RWPE2 (cell line): ENCODE measurements around the gene ALPP.
"Not testable (repeated sequence)": the region's sequence is repeated elsewhere in the genome, so short reads cannot be mapped to it uniquely, and the experiment has no call there.

Experiments used
- ATAC-seq: fragments of 200-7000 bp; cut with Tn5 transposase; 3 replicates; pipeline ENCODE4 v1.9.1; 2021; ENCODE audit warnings: low read depth
- DNase-seq: peaks from one replicate; pipeline ENCODE4 v3.0.0-alpha.2; 2020; ENCODE audit warnings: low spot score
- H3K27ac ChIP-seq: fragments of 450-650 bp; 2 replicates; pipeline ENCODE4 v1.5.1; 2017; ENCODE audit warnings: mild to moderate bottlenecking; ENCODE audit not compliant: poor library complexity, severe bottlenecking
- H3K27me3 ChIP-seq: fragments of 250-450 bp; sonication (Bioruptor Pico); 2 replicates; pipeline ENCODE4 v1.5.1; 2021; ENCODE audit warnings: mild to moderate bottlenecking, moderate library complexity; ENCODE audit not compliant: insufficient read depth, poor library complexity, severe bottlenecking
- H3K36me3 ChIP-seq: fragments of 250-450 bp; sonication (Bioruptor Pico); 2 replicates; pipeline ENCODE4 v1.5.1; 2020; ENCODE audit warnings: low read depth, mild to moderate bottlenecking, moderate library complexity
- H3K4me1 ChIP-seq: fragments of 250-450 bp; sonication (Bioruptor Pico); 2 replicates; pipeline ENCODE4 v1.5.1; 2021; ENCODE audit warnings: mild to moderate bottlenecking, moderate library complexity; ENCODE audit not compliant: insufficient read depth, poor library complexity, severe bottlenecking
- H3K4me3 ChIP-seq: fragments of 250-450 bp; sonication (Bioruptor Pico); 2 replicates; pipeline ENCODE4 v1.5.1; 2021; ENCODE audit warnings: mild to moderate bottlenecking, moderate library complexity; ENCODE audit not compliant: severe bottlenecking
- H3K9me3 ChIP-seq: fragments of 250-450 bp; sonication (Bioruptor Pico); 2 replicates; pipeline ENCODE4 v1.5.1; 2021; ENCODE audit warnings: mild to moderate bottlenecking, moderate library complexity; ENCODE audit not compliant: severe bottlenecking
- TF ChIP-seq, protein P1 (sequence below): fragments of 450-650 bp; IDR thresholded peaks from one replicate; pipeline ENCODE4 v1.5.1; 2017; ENCODE audit warnings: mild to moderate bottlenecking, moderate library complexity; ENCODE audit not compliant: poor library complexity, severe bottlenecking

The ALPP gene

GRCh38 chr2:232378735-232379151 lies at the start of gene ALPP:
Gene ALPP, plus strand, starts transcription at chr2:232378751. Its CDS starts 52 bp downstream, at chr2:232378803.
- H3K4me1 ChIP-seq, H3K4me3 ChIP-seq, H3K9me3 ChIP-seq, H3K36me3 ChIP-seq, H3K27ac ChIP-seq: not testable (repeated sequence)
- H3K27me3 ChIP-seq = peaks cover 17% of the 10 kb centered on the region
- ATAC-seq = peak; percentile 59
- DNase-seq = peak; percentile 29

DNA sequence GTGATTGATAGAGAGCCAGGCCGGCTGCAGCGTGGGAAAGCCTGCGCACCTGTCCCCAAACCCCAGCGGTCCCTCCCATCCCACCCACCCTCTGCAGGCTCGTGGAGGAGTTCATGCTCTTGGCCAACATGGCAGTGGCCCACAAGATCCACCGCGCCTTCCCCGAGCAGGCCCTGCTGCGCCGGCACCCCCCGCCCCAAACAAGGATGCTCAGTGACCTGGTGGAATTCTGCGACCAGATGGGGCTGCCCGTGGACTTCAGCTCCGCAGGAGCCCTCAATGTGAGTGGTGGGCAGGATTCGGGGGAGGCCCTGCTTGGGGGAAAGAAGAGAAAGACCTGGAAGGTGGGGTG lies 48.9 kb upstream of the ALPP start:
- Histone ChIP-seq H3K36me3 (no peaks in the 10 kb centered on the region), H3K9me3 (no peaks in the 10 kb centered on the region), H3K27me3 (no peaks in the 10 kb centered on the region), H3K4me3 (no peak overlapping the region), H3K4me1 (no peaks in the 10 kb centered on the region), H3K27ac (no peak overlapping the region)
- no peak for ATAC-seq
- peak; percentile 42 for DNase-seq
- TF ChIP-seq, protein P1, sequence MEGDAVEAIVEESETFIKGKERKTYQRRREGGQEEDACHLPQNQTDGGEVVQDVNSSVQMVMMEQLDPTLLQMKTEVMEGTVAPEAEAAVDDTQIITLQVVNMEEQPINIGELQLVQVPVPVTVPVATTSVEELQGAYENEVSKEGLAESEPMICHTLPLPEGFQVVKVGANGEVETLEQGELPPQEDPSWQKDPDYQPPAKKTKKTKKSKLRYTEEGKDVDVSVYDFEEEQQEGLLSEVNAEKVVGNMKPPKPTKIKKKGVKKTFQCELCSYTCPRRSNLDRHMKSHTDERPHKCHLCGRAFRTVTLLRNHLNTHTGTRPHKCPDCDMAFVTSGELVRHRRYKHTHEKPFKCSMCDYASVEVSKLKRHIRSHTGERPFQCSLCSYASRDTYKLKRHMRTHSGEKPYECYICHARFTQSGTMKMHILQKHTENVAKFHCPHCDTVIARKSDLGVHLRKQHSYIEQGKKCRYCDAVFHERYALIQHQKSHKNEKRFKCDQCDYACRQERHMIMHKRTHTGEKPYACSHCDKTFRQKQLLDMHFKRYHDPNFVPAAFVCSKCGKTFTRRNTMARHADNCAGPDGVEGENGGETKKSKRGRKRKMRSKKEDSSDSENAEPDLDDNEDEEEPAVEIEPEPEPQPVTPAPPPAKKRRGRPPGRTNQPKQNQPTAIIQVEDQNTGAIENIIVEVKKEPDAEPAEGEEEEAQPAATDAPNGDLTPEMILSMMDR = no peak

GRCh38 chr2:232330068-232330999 lies 48.2 kb upstream of the ALPP start:
- DNase-seq (peak; percentile 52), ATAC-seq (no peak)
- TF ChIP-seq, protein P1 = no peak
- no peaks in the 10 kb centered on the region for H3K27me3 ChIP-seq
- H3K9me3 ChIP-seq = no peaks in the 10 kb centered on the region
- no peak overlapping the region for H3K27ac ChIP-seq
- no peaks in the 10 kb centered on the region for H3K36me3 ChIP-seq
- H3K4me3 ChIP-seq = no peak overlapping the region
- H3K4me1 ChIP-seq = no peaks in the 10 kb centered on the region

DNA sequence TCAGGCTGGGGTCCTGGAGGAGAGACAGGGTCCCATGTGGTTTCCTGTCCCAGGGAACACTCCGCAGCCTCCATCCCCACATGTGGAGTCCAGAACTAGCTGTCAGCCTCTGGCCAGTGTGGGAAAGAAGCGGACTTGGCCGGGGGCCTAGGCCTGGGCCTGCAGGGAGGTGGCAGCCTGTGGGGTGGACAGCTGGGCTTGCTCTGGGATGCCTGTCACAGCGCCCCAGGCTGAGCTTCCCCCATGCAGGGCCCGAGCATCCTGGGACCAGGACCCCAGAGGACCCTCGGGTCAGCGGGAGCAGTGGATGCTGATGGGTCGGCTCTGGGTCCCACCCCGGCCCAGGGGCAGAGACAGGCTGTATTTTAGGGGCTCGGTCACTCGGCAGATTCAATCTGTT lies 47.5 kb upstream of the ALPP start:
- H3K27ac ChIP-seq = not testable (repeated sequence)

DNA sequence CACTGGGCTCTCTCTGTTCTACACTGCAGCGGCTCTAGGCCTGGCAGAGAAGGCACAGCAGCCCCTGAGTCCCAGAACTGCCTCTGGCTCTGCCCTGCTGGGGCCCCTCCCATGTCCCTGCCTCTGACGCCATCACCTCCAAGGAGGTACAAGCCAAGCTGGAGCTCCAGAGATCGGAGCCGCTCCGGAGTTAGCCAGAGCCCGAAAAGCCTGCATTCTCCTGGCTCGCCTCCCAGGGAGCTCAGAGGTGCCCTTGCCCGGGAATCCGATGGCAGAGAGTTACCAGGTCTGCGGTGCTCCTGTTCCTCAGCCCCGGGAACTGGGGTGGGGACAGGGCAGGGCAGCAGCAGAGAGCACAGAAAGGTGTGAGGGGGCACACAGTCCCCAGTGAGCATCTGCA lies 46.9 kb upstream of the ALPP start:
- H3K27ac ChIP-seq, H3K4me3 ChIP-seq, H3K27me3 ChIP-seq, H3K36me3 ChIP-seq, H3K9me3 ChIP-seq, ATAC-seq, H3K4me1 ChIP-seq: not testable (repeated sequence)
- peak; percentile 30 for DNase-seq

More for the DNA sequence above, 47.5 kb upstream of the ALPP start:
- not testable (repeated sequence) for H3K36me3 ChIP-seq, H3K27me3 ChIP-seq, H3K4me1 ChIP-seq, H3K9me3 ChIP-seq, H3K4me3 ChIP-seq, ATAC-seq
- DNase-seq = peak; percentile 60

DNA sequence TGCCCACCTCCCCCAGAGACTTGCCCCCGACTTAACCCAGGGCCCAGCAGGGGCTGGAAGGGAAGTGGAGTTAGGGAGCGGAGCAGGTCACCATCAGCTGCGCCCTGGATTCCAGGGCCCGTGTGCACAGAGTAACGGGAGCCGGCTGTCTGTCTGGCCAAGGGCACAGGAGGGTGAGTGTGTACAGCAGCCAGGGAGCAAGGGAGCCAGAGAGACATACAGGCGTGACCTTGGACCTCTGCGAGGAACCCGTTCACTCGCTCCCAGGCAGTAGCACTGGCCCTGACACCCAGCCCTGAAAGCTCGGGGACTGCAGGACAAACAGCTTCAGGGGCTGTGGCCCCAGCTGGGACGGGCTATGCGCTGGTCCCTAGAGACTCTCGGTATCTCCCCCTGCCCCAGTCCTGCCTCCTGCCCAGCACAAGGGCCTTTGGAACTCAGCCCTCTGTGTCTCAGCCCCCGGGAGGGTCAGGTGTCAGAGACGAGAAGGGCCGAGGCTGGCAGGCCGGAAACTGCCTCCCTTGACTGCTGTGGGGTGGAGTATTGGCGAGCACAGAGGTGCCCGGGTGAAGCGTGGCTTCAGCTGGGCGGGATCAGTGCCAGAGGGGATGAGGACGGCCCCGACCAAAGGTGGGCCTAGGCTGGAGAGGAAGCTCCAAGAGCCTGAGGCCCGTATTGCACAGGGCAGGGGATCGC lies 46.2 kb upstream of the ALPP start:
- not testable (repeated sequence) for H3K9me3 ChIP-seq, H3K4me1 ChIP-seq, H3K27me3 ChIP-seq, H3K27ac ChIP-seq, H3K36me3 ChIP-seq, ATAC-seq, H3K4me3 ChIP-seq
- peak; percentile 42 for DNase-seq
